Mucosa of rectum (tissue), 2 donors: Measurements from ENCODE around the gene ETV6.

Experiments used
- H3K27ac ChIP-seq, 2 donors: one replicate each; pipeline ENCODE4 v1.7.0; 2013; ENCODE audit warnings: inconsistent platforms in 2 of 2, low read depth in 2 of 2, low read length in 2 of 2
- H3K27me3 ChIP-seq, 2 donors: one replicate each; pipeline ENCODE4 v1.7.0; 2013; ENCODE audit warnings: low read length in 2 of 2; ENCODE audit not compliant: control insufficient read depth in 2 of 2, insufficient read depth in 2 of 2
- H3K36me3 ChIP-seq, 2 donors: one replicate each; pipeline ENCODE4 v1.7.0; 2013; ENCODE audit warnings: low read length in 2 of 2; ENCODE audit not compliant: control insufficient read depth in 2 of 2, insufficient read depth in 2 of 2
- H3K4me1 ChIP-seq, 2 donors: one replicate each; pipeline ENCODE4 v1.7.0; 2013; ENCODE audit warnings: low read length in 2 of 2, mild to moderate bottlenecking in 1 of 2; ENCODE audit not compliant: control insufficient read depth in 2 of 2, insufficient read depth in 2 of 2
- H3K4me3 ChIP-seq, 2 donors: one replicate each; pipeline ENCODE4 v1.7.0; 2013; ENCODE audit warnings: low read length in 2 of 2
- H3K9ac ChIP-seq, 2 donors: one replicate each; pipeline ENCODE4 v1.7.0; 2013; ENCODE audit warnings: low read length in 2 of 2, low read depth in 1 of 2, mild to moderate bottlenecking in 1 of 2
- H3K9me3 ChIP-seq, 2 donors: one replicate each; pipeline ENCODE4 v1.7.0; 2013; ENCODE audit warnings: low read length in 2 of 2; ENCODE audit not compliant: control insufficient read depth in 2 of 2
- donor health status: healthy.
- donor health status: Normal muscosa, but diverticular disease.

ETV6 gene

GRCh38 chr12:11833174-11833895 is 183.9 kb downstream of the ETV6 start:
- Histone ChIP-seq H3K4me3 (no peak overlapping the region), H3K36me3 (peaks cover 0 to 6% of the 10 kb centered on the region in 2 donors), H3K27ac (no peak overlapping the region), H3K4me1 (peaks cover 17 to 29% of the 10 kb centered on the region in 2 donors), H3K9ac (no peak overlapping the region), H3K9me3 (no peaks in the 10 kb centered on the region), H3K27me3 (no peaks in the 10 kb centered on the region)

- H3K4me3 ChIP-seq, result no peak overlapping the region
- no peak overlapping the region for H3K27ac ChIP-seq
- no peaks in the 10 kb centered on the region for H3K27me3 ChIP-seq
- H3K9ac ChIP-seq, result no peak overlapping the region
- no peaks in the 10 kb centered on the region for H3K9me3 ChIP-seq
- H3K36me3 ChIP-seq, result peaks cover 0 to 3% of the 10 kb centered on the region in 2 donors
- H3K4me1 ChIP-seq, result peaks cover 22 to 38% of the 10 kb centered on the region in 2 donors
These were observed 184.8 kb downstream of the ETV6 start for GRCh38 chr12:11834104-11834812.

GRCh38 chr12:11834931-11835330 is 185.5 kb downstream of the ETV6 start:
- peaks cover 0 to 3% of the 10 kb centered on the region in 2 donors for H3K36me3 ChIP-seq

GRCh38 chr12:11836282-11837151 is 187.0 kb downstream of the ETV6 start:
- H3K27ac ChIP-seq, result peak overlapping the region; percentile 7 to 50
- peaks cover 28 to 49% of the 10 kb centered on the region in 2 donors for H3K4me1 ChIP-seq

More at GRCh38 chr12:11834931-11835330, 185.5 kb downstream of the ETV6 start:
- Histone ChIP-seq H3K4me3 (no peak overlapping the region), H3K27me3 (no peaks in the 10 kb centered on the region), H3K9ac (no peak overlapping the region), H3K9me3 (no peaks in the 10 kb centered on the region), H3K27ac (no peak overlapping the region), H3K4me1 (peaks cover 25 to 41% of the 10 kb centered on the region in 2 donors)

DNA sequence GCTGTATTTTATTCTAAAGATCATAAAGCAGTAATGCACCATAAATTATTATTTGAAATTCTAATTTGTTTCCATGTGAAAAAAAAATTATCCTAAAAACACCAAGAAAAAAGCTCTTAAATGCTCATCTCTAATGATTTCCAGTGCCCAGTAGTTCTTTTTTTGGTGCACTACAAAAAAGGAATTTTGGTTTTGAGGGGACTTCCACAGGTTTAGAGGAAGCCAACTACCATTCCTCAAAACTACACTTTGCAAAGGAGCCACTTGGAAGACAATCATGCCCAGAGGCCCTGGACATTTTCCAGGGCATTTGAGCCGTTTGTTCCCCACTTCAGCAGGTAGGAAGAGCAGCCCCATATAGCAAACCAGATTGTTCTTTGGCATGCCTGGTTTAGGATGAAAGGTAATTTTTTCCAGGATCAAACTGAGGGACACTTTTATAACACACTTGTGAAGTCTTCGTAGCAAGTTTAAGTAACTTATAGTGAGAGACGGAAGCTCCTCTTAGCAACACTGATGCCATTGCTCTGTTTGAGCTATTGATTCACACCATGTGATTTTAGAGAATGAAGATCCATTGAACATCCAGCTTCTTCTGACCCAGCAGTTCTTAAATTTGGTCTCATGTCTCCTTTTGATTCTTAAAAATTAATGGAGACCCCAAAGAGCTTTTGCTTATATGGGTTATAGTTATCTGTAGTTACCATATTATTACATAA is 187.9 kb downstream of the ETV6 start:
- H3K36me3 ChIP-seq, result peaks cover 5 to 8% of the 10 kb centered on the region in 2 donors
- H3K4me3 ChIP-seq, result no peak overlapping the region
- no peaks in the 10 kb centered on the region for H3K9me3 ChIP-seq
- H3K27me3 ChIP-seq, result no peaks in the 10 kb centered on the region
- no peak overlapping the region for H3K9ac ChIP-seq
- peaks cover 25 to 52% of the 10 kb centered on the region in 2 donors for H3K4me1 ChIP-seq
- H3K27ac ChIP-seq, result no peak overlapping the region

More at GRCh38 chr12:11836282-11837151, 187.0 kb downstream of the ETV6 start:
- H3K9me3 ChIP-seq, result no peaks in the 10 kb centered on the region
- peaks cover 3 to 8% of the 10 kb centered on the region in 2 donors for H3K36me3 ChIP-seq
- H3K9ac ChIP-seq, result no peak overlapping the region
- H3K27me3 ChIP-seq, result no peaks in the 10 kb centered on the region
- no peak overlapping the region for H3K4me3 ChIP-seq

DNA sequence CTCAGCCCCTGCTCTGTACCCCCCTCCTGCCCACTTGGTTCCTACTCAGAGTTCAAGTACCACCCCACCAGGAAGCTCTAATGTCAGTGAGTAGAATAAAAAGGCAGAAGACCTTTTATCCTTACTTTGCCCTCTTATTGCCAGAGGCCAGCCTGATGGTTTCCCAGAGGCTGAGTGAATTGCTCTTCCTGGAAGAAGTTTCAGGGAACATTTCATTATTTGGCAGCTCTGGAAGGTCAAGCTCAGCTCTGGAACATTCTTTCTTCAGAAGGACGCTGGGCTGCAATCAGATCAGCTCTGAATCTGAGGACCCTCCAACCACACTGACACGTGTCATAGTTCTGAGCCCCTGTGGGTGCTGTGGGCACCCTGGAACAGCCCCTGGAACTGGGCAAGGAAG is 188.9 kb downstream of the ETV6 start:
- peaks cover 11 to 12% of the 10 kb centered on the region in 2 donors for H3K36me3 ChIP-seq
- no peaks in the 10 kb centered on the region for H3K27me3 ChIP-seq
- H3K27ac ChIP-seq, result peak overlapping the region; percentile 74 to 78
- no peak overlapping the region for H3K4me3 ChIP-seq
- no peaks in the 10 kb centered on the region for H3K9me3 ChIP-seq
- no peak overlapping the region for H3K9ac ChIP-seq
- peaks cover 25 to 52% of the 10 kb centered on the region in 2 donors for H3K4me1 ChIP-seq

- H3K27ac ChIP-seq, result peak overlapping the region; percentile 74 to 78
- peaks cover 23 to 44% of the 10 kb centered on the region in 2 donors for H3K4me1 ChIP-seq
- H3K27me3 ChIP-seq, result no peaks in the 10 kb centered on the region
- H3K9ac ChIP-seq, result no peak overlapping the region
- no peaks in the 10 kb centered on the region for H3K9me3 ChIP-seq
- no peak overlapping the region for H3K4me3 ChIP-seq
- peaks cover 11 to 12% of the 10 kb centered on the region in 2 donors for H3K36me3 ChIP-seq
These were observed 189.7 kb downstream of the ETV6 start for GRCh38 chr12:11839091-11839641.

DNA sequence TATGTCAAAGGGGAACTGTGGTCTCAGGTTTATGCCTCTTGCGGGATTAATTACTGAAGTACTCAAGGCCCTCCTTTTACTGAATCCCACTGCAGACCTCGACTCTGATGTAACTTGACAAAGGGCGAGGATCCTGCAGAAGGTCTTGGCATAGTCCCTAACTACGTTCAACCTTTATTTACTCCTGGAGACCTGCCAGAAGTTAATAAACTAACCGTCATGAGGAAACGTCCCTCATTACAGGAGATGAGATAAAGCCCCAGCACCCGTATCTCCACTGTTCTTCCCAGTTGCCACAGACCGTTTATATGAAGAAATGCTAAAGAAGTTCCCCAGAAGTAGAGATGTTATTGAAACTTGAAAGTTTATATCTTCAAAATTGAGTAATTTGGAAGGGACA is 190.9 kb downstream of the ETV6 start:
- Histone ChIP-seq H3K27ac (peak overlapping the region; percentile 74 to 78), H3K27me3 (no peaks in the 10 kb centered on the region), H3K4me3 (peak overlapping the region in 1 of 2 donors; percentile 30), H3K9me3 (no peaks in the 10 kb centered on the region), H3K9ac (peak overlapping the region in 1 of 2 donors; percentile 3), H3K36me3 (peaks cover 11 to 12% of the 10 kb centered on the region in 2 donors), H3K4me1 (peaks cover 23 to 44% of the 10 kb centered on the region in 2 donors)

GRCh38 chr12:11846488-11846887 is 197.0 kb downstream of the ETV6 start:
- Histone ChIP-seq H3K9ac (no peak overlapping the region), H3K27ac (no peak overlapping the region), H3K36me3 (peaks cover 11 to 21% of the 10 kb centered on the region in 2 donors), H3K9me3 (no peaks in the 10 kb centered on the region), H3K27me3 (no peaks in the 10 kb centered on the region), H3K4me3 (no peak overlapping the region), H3K4me1 (peaks cover 0 to 6% of the 10 kb centered on the region in 2 donors)
